H9 (cell line): ENCODE measurements around the gene CCDC27. TPM values are rescaled to one million over a fixed set of nuclear protein-coding genes. Genes with fewer than 3 reads are reported as not detected.

ENCODE experiments used
- DNase-seq: peaks from one replicate; pipeline ENCODE4 v3.0.0-alpha.2; 2017
- H2AFZ ChIP-seq: one replicate; pipeline ENCODE4 v1.6.1; 2013; ENCODE audit warnings: mild to moderate bottlenecking, low read length, control low read depth, moderate library complexity
- H2AK5ac ChIP-seq: 2 replicates; pipeline ENCODE4 v1.6.1; 2013; ENCODE audit warnings: low read length, control low read depth, mixed read lengths; ENCODE audit not compliant: insufficient read length
- H2BK120ac ChIP-seq: one replicate; pipeline ENCODE4 v1.6.1; 2013; ENCODE audit warnings: low read depth, mild to moderate bottlenecking, low read length, control low read depth, inconsistent platforms; ENCODE audit not compliant: poor library complexity, severe bottlenecking
- H2BK12ac ChIP-seq: 2 replicates; pipeline ENCODE4 v1.6.1; 2013; ENCODE audit warnings: low read length, control low read depth, mixed read lengths, low read depth; ENCODE audit not compliant: insufficient read length
- H2BK15ac ChIP-seq: 2 replicates; pipeline ENCODE4 v1.6.1; 2013; ENCODE audit warnings: low read depth, low read length, control low read depth
- H2BK20ac ChIP-seq: one replicate; pipeline ENCODE4 v1.6.1; 2013; ENCODE audit warnings: low read depth, mild to moderate bottlenecking, low read length, control low read depth, inconsistent platforms; ENCODE audit not compliant: poor library complexity, severe bottlenecking
- H2BK5ac ChIP-seq: 2 replicates; pipeline ENCODE4 v1.6.1; 2013; ENCODE audit warnings: low read length, control low read depth, mixed read lengths; ENCODE audit not compliant: insufficient read length
- H3K14ac ChIP-seq: 2 replicates; pipeline ENCODE4 v1.6.1; 2013; ENCODE audit warnings: low read length, control low read depth; ENCODE audit not compliant: insufficient read depth
- H3K18ac ChIP-seq: 2 replicates; pipeline ENCODE4 v1.6.1; 2013; ENCODE audit warnings: low read depth, mild to moderate bottlenecking, mixed read lengths, low read length, control low read depth; ENCODE audit not compliant: insufficient read length
- H3K23ac ChIP-seq: 2 replicates; pipeline ENCODE4 v1.6.1; 2013; ENCODE audit warnings: low read length, control low read depth, mixed read lengths, low read depth; ENCODE audit not compliant: insufficient read length
- H3K23me2 ChIP-seq: 2 replicates; pipeline ENCODE4 v1.6.1; 2013; ENCODE audit warnings: low read depth, mild to moderate bottlenecking, mixed read lengths, low read length, control low read depth; ENCODE audit not compliant: insufficient read length, poor library complexity, severe bottlenecking
- H3K27ac ChIP-seq: 2 replicates; pipeline ENCODE4 v1.5.1; 2013; ENCODE audit warnings: low read length, control low read depth, mixed read lengths, low read depth; ENCODE audit not compliant: insufficient read length
- H3K27me3 ChIP-seq: 2 replicates; pipeline ENCODE4 v1.6.1; 2013; ENCODE audit warnings: low read length, control low read depth, inconsistent platforms; ENCODE audit not compliant: insufficient read depth
- H3K4ac ChIP-seq: 2 replicates; pipeline ENCODE4 v1.6.1; 2013; ENCODE audit warnings: low read depth, mild to moderate bottlenecking, control low read depth, inconsistent platforms, low read length, moderate library complexity
- H3K4me1 ChIP-seq: 2 replicates; pipeline ENCODE4 v1.6.1; 2013; ENCODE audit warnings: low read length, control low read depth, inconsistent platforms; ENCODE audit not compliant: insufficient read depth
- H3K4me2 ChIP-seq: 2 replicates; pipeline ENCODE4 v1.6.1; 2013; ENCODE audit warnings: low read length, control low read depth, mixed read lengths; ENCODE audit not compliant: insufficient read length, insufficient read depth
- H3K56ac ChIP-seq: 2 replicates; pipeline ENCODE4 v1.6.1; 2013; ENCODE audit warnings: low read depth, mild to moderate bottlenecking, mixed read lengths, low read length, control low read depth; ENCODE audit not compliant: insufficient read length
- H3K79me1 ChIP-seq: 2 replicates; pipeline ENCODE4 v1.6.1; 2013; ENCODE audit warnings: low read depth, mild to moderate bottlenecking, moderate library complexity, low read length, control low read depth, inconsistent platforms; ENCODE audit not compliant: insufficient read depth, poor library complexity, severe bottlenecking
- H3K79me2 ChIP-seq: 2 replicates; pipeline ENCODE4 v1.6.1; 2013; ENCODE audit warnings: low read length, control low read depth, inconsistent platforms; ENCODE audit not compliant: insufficient read depth
- H3K9ac ChIP-seq: 2 replicates; pipeline ENCODE4 v1.6.1; 2013; ENCODE audit warnings: low read length, control low read depth, mixed read lengths; ENCODE audit not compliant: insufficient read length; ENCODE audit errors: extremely low read depth
- H3K9me3 ChIP-seq: one replicate; pipeline ENCODE4 v1.6.1; 2013; ENCODE audit warnings: low read depth, low read length, inconsistent platforms; ENCODE audit not compliant: control insufficient read depth
- H3T11ph ChIP-seq: one replicate; pipeline ENCODE4 v1.6.1; 2013; ENCODE audit warnings: mild to moderate bottlenecking, low read length, control low read depth, inconsistent platforms
- H4K20me1 ChIP-seq: one replicate; pipeline ENCODE4 v1.6.1; 2013; ENCODE audit not compliant: control insufficient read depth, insufficient read length, insufficient read depth
- H4K5ac ChIP-seq: 2 replicates; pipeline ENCODE4 v1.6.1; 2013; ENCODE audit warnings: low read depth, mild to moderate bottlenecking, mixed read lengths, low read length, control low read depth; ENCODE audit not compliant: insufficient read length
- H4K8ac ChIP-seq: replicated peaks from 2 replicates; pipeline ENCODE4 v1.6.1; 2013; ENCODE audit warnings: low read length, control low read depth, mixed read lengths, low read depth; ENCODE audit not compliant: insufficient read length
- H4K91ac ChIP-seq: 2 replicates; pipeline ENCODE4 v1.6.1; 2013; ENCODE audit warnings: low read depth, mild to moderate bottlenecking, moderate library complexity, mixed read lengths, low read length, control low read depth; ENCODE audit not compliant: insufficient read length
- H3K27ac Mint-ChIP-seq, 3 experiments: 2 replicates in 2 of 3; 3 replicates in 1 of 3; pipeline ENCODE4 v1.8.0; 2020 to 2021; ENCODE audit warnings: mixed read lengths in 3 of 3, mild to moderate bottlenecking in 1 of 3, moderate library complexity in 1 of 3
- H3K27me3 Mint-ChIP-seq: 2 replicates; pipeline ENCODE4 v1.8.0; 2021; ENCODE audit warnings: low read depth, mild to moderate bottlenecking, moderate library complexity, mixed read lengths
- H3K36me3 Mint-ChIP-seq, 3 experiments: 2 replicates in 2 of 3; 3 replicates in 1 of 3; pipeline ENCODE4 v1.8.0; 2020 to 2021; ENCODE audit warnings: low read depth in 3 of 3, mixed read lengths in 3 of 3; ENCODE audit not compliant: insufficient read depth in 1 of 3
- H3K4me1 Mint-ChIP-seq, 2 experiments: 2 replicates each; pipeline ENCODE4 v1.8.0; 2020; ENCODE audit warnings: mixed read lengths in 2 of 2
- H3K4me3 Mint-ChIP-seq, 2 experiments: 2 replicates in 1 of 2; 3 replicates in 1 of 2; pipeline ENCODE4 v1.8.0; 2020 to 2021; ENCODE audit warnings: mild to moderate bottlenecking in 2 of 2, mixed read lengths in 2 of 2, moderate library complexity in 1 of 2
- H3K9me3 Mint-ChIP-seq, 2 experiments: 2 replicates in 1 of 2; 3 replicates in 1 of 2; pipeline ENCODE4 v1.8.0; 2020; ENCODE audit warnings: mild to moderate bottlenecking in 2 of 2, mixed read lengths in 2 of 2, moderate library complexity in 1 of 2
- CTCF ChIP-seq: fragments of 200-600 bp; sonication (generic); conservative IDR thresholded peaks from 3 replicates; pipeline ENCODE4 v1.8.0; 2021; ENCODE audit warnings: antibody characterized with exemption, mild to moderate bottlenecking
- WGBS: extraction: QIAGEN DNeasy Blood & Tissue Kit; methylation state at CpG from one replicate; pipeline ENCODE4 v1.1.7; 2013; ENCODE audit warnings: missing lambda C conversion rate, low lambda C conversion rate, mixed read lengths; ENCODE audit not compliant: insufficient read length; ENCODE audit errors: extremely low coverage; 5-methylcytosine and 5-hydroxymethylcytosine counted together
- total RNA-seq: library from RNA; stranded (reverse); gene quantifications from 2 replicates; pipeline ENCODE4 v1.2.1, GENCODE V29; 2021

The CCDC27 gene
- total RNA-seq, 1 experiment from 2014 or later = not detected

DNA sequence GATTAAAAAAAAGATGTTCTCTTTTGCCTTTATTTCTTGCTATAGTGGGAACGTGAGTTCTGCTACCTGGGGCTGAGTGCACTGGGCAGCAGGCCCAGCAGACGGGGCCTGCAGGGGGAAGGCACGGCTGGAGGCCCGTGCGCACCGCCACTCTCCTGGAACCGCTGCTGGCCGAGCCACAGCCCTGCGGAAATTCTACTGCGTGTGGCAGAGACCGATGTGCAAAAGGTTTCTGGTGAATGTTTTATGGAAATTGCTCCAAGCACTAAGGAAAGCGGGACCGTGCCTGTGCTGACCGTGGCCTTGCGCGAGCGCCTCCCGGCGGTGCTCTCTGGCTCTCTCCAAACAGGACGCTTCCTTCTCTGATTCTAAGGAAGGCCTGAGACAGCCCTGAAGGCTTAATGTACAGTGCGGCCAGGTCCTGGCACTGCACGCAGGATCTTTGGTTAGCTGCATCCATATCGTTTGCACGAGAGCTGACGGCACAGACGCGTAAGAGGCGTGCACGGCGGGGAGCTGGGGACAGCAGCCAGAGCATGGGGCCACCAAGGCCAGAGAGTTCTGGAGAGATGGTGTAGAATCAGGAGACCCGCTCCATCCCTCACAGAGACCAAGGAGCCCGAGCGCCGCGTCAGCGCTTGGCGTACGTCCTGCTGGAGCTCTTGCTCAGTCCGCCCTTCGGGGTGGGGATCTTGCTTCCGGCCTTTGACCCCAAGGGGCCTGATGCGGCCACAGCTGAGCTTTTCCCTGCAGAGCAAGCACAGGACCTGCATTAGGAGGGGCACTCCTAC, 62.7 kb downstream of the CCDC27 start:
- peaks cover 0 to 7% (median 2%) of the 10 kb centered on the region in 3 experiments; a peak in 5 of 7 replicates for H3K36me3 Mint-ChIP-seq
- H3K4me2 ChIP-seq = no peak overlapping the region

More for the DNA sequence above, 62.7 kb downstream of the CCDC27 start:
- no CpG with 5 or more reads among the region's 42 CpGs for WGBS
- Histone ChIP-seq H3K79me2 (no peaks in the 10 kb centered on the region), H3K4me1 (no peaks in the 10 kb centered on the region), H3T11ph (no peak overlapping the region), H3K27ac (no peak overlapping the region), H3K23ac (no peak overlapping the region), H3K79me1 (no peaks in the 10 kb centered on the region), H2AFZ (no peak overlapping the region), H2BK20ac (no peak overlapping the region), H3K27me3 (no peaks in the 10 kb centered on the region), H4K20me1 (no peaks in the 10 kb centered on the region), H3K9ac (no peak overlapping the region), H3K56ac (no peak overlapping the region), H3K18ac (no peak overlapping the region), H2BK12ac (no peak overlapping the region), H4K5ac (no peak overlapping the region), H3K4ac (no peak overlapping the region), H3K23me2 (no peaks in the 10 kb centered on the region), H3K9me3 (no peaks in the 10 kb centered on the region), H2BK120ac (no peak overlapping the region), H4K8ac (no peak overlapping the region), H2BK15ac (no peak overlapping the region), H4K91ac (no peak overlapping the region), H3K14ac (no peak overlapping the region), H2AK5ac (no peak overlapping the region), H2BK5ac (no peak overlapping the region)
- no peak for TF ChIP-seq CTCF
- peaks cover 6 to 7% of the 10 kb centered on the region in 2 experiments for H3K4me1 Mint-ChIP-seq
- peaks cover 0 to 3% of the 10 kb centered on the region in 2 experiments; a peak in 2 of 5 replicates for H3K9me3 Mint-ChIP-seq
- no peak for DNase-seq
- peaks cover 5% of the 10 kb centered on the region for H3K27me3 Mint-ChIP-seq
- no peak overlapping the region for H3K4me3 Mint-ChIP-seq
- H3K27ac Mint-ChIP-seq = peak overlapping the region in 1 of 3 experiments; percentile 75; a peak in 1 of 7 replicates
